Suprapubic skin (tissue), 4 donors: ENCODE data around the gene NRG4. TPM values are rescaled to one million over a fixed set of nuclear protein-coding genes. Genes with fewer than 3 reads are reported as not detected.
"Not testable (repeated sequence)": the region's sequence is repeated elsewhere in the genome, so short reads cannot be mapped to it uniquely, and the experiment has no call there.

Experiments used
- DNase-seq, 2 donors: peaks; one replicate each; pipeline ENCODE4 v3.0.0-alpha.2; 2019; ENCODE audit warnings: low spot score in 2 of 2
- H3K27ac ChIP-seq: fragments of 200-600 bp; sonication (generic); one replicate; pipeline ENCODE4 v1.5.1; 2019
- H3K27me3 ChIP-seq: fragments of 200-600 bp; sonication (generic); one replicate; pipeline ENCODE4 v1.5.1; 2019
- H3K36me3 ChIP-seq: fragments of 200-600 bp; sonication (generic); one replicate; pipeline ENCODE4 v1.5.1; 2019
- H3K4me1 ChIP-seq: fragments of 200-600 bp; sonication (generic); one replicate; pipeline ENCODE4 v1.5.1; 2019
- H3K4me3 ChIP-seq: fragments of 200-600 bp; sonication (generic); one replicate; pipeline ENCODE4 v1.5.1; 2019; ENCODE audit warnings: mild to moderate bottlenecking
- H3K9me3 ChIP-seq: fragments of 200-600 bp; sonication (generic); one replicate; pipeline ENCODE4 v1.5.1; 2019
- EP300 ChIP-seq: sonication (generic); formaldehyde crosslinking; IDR thresholded peaks from one replicate; pipeline ENCODE4 v1.6.1; 2017; ENCODE audit warnings: antibody characterized with exemption
- POLR2A ChIP-seq, 2 donors: fragments of 450-650 bp; IDR thresholded peaks; one replicate each; pipeline ENCODE4 v1.6.1; 2017; ENCODE audit warnings: antibody characterized with exemption in 2 of 2, mild to moderate bottlenecking in 2 of 2, moderate library complexity in 2 of 2
- POLR2AphosphoS5 ChIP-seq, 3 donors: sonication (generic); formaldehyde crosslinking; IDR thresholded peaks; one replicate each; pipeline ENCODE4 v1.6.1; 2017; ENCODE audit warnings: antibody characterized with exemption in 3 of 3
- WGBS: methylation state at CpG from one replicate; pipeline ENCODE4 v1.1.5; 2018; 5-methylcytosine and 5-hydroxymethylcytosine counted together
- total RNA-seq, 4 donors: library from RNA; depleted of rRNA; stranded (reverse); fragments of >200 nt; gene quantifications; one replicate each; pipeline ENCODE4 v1.1.0, GENCODE V29; 2016
- TF ChIP-seq, protein P1 (sequence below), 2 donors: fragments of 200-600 bp in 1 of 2; fragments of 450-650 bp in 1 of 2; sonication (generic) in 1 of 2; IDR thresholded peaks; one replicate each; pipeline ENCODE4 v1.5.1; 2016 to 2019; ENCODE audit warnings: antibody characterized with exemption in 2 of 2, mild to moderate bottlenecking in 1 of 2, moderate library complexity in 1 of 2

The NRG4 gene
- total RNA-seq, 4 donors from 2014 or later, result 0.17 to 4.6 (median 2.9) TPM

DNA sequence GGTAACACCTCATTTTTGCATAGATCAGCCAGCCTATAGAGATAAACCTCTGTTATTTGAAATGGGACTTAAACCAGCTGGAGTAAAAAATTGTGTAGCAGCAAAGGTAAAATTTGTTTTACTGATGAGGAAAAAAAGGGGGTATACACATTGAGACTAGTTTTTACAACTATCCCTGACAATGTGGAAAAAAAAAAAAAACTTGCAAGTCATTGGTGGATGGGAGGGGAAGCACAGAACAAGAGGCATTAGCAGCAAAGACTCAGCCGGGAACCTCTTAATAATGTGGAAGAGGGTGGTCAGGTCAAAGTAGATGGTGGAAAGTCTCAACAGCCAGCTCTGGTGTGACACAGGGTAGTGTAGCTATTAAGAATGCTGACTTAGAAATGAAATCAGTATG is 94.1 kb downstream of the NRG4 start:
- H3K36me3 ChIP-seq, result peaks cover 27% of the 10 kb centered on the region
- DNase-seq, result no peak
- no peaks in the 10 kb centered on the region for H3K9me3 ChIP-seq
- H3K27me3 ChIP-seq, result no peaks in the 10 kb centered on the region
- TF ChIP-seq POLR2AphosphoS5 (IDR thresholded peaks at IDR 0.05), result no peak
- H3K4me3 ChIP-seq, result no peak overlapping the region
- H3K27ac ChIP-seq, result no peak overlapping the region
- peaks cover 14% of the 10 kb centered on the region for H3K4me1 ChIP-seq
- 91% methylated on average over 1 of the region's 1 CpG for WGBS

DNA sequence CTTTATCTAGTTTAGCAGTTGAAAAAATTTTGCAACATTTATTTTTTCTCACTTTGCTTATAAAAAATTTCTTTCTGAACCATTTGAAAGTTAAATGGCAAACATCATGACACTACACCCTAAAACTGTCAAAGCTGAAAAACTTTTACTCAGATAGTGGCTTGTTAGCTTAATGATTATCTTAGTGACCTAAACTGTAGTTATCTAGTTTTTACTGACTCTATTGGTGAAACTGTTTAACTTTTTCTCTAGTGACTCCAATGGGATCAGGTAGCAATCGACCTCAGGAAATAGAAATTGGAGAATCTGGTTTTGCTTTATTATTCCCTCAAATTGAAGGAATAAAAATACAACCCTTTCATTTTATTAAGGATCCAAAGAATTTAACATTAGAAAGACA is 95.2 kb downstream of the NRG4 start:
- Histone ChIP-seq H3K27me3 (no peaks in the 10 kb centered on the region), H3K9me3 (no peaks in the 10 kb centered on the region), H3K4me3 (no peak overlapping the region), H3K36me3 (peaks cover 32% of the 10 kb centered on the region), H3K4me1 (peaks cover 5% of the 10 kb centered on the region), H3K27ac (no peak overlapping the region)
- no peak for DNase-seq
- TF ChIP-seq POLR2AphosphoS5 (IDR thresholded peaks at IDR 0.05) (no peak), POLR2A (IDR thresholded peaks at IDR 0.05) (no peak), EP300 (no peak)
- TF ChIP-seq, protein P1, sequence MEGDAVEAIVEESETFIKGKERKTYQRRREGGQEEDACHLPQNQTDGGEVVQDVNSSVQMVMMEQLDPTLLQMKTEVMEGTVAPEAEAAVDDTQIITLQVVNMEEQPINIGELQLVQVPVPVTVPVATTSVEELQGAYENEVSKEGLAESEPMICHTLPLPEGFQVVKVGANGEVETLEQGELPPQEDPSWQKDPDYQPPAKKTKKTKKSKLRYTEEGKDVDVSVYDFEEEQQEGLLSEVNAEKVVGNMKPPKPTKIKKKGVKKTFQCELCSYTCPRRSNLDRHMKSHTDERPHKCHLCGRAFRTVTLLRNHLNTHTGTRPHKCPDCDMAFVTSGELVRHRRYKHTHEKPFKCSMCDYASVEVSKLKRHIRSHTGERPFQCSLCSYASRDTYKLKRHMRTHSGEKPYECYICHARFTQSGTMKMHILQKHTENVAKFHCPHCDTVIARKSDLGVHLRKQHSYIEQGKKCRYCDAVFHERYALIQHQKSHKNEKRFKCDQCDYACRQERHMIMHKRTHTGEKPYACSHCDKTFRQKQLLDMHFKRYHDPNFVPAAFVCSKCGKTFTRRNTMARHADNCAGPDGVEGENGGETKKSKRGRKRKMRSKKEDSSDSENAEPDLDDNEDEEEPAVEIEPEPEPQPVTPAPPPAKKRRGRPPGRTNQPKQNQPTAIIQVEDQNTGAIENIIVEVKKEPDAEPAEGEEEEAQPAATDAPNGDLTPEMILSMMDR (IDR thresholded peaks at IDR 0.05), result no peak
- 96% methylated on average over 1 of the region's 1 CpG for WGBS

DNA sequence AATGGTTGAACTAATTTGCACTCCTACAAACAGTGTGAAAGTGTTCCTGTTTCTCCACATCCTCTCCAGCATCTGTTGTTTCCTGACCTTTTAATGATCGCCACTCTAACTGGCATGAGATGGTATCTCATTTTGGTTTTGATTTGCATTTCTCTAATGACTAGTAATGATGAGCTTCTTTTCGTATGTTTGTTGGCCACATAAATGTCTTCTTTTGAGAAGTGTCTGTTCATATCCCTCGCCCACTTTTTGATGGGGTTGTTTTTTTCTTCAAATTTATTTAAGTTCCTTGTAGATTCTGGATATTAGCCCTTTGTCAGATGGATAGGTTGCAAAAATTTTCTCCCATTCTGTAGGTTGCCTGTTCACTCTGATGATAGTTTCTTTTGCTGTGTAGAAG is 101.9 kb downstream of the NRG4 start:
- H3K27ac ChIP-seq, H3K4me3 ChIP-seq, H3K27me3 ChIP-seq, H3K9me3 ChIP-seq, DNase-seq, H3K4me1 ChIP-seq: not testable (repeated sequence)
- WGBS, result 91% methylated on average over 3 of the region's 3 CpGs
- peaks cover 27% of the 10 kb centered on the region for H3K36me3 ChIP-seq

DNA sequence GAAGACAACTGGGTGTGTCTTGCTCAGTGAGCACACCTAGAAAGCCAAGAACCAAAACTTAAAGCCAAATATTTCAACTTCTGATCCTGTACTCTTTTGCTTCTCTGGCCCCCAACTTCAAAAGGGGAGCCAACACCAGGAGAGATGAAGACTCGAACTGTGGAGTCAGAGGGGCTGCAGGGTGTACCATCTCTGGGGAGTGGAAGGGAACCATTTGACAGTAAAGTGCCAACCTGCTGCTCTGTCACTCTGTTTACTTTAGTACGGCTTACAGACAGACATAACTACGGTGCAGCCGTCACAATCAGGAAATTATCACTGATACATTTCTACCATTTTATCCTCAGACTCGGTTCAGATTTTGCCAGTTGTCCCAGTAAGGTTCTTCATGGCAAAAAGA is 107.0 kb downstream of the NRG4 start:
- WGBS, result 72% methylated on average over 5 of the region's 5 CpGs

DNA sequence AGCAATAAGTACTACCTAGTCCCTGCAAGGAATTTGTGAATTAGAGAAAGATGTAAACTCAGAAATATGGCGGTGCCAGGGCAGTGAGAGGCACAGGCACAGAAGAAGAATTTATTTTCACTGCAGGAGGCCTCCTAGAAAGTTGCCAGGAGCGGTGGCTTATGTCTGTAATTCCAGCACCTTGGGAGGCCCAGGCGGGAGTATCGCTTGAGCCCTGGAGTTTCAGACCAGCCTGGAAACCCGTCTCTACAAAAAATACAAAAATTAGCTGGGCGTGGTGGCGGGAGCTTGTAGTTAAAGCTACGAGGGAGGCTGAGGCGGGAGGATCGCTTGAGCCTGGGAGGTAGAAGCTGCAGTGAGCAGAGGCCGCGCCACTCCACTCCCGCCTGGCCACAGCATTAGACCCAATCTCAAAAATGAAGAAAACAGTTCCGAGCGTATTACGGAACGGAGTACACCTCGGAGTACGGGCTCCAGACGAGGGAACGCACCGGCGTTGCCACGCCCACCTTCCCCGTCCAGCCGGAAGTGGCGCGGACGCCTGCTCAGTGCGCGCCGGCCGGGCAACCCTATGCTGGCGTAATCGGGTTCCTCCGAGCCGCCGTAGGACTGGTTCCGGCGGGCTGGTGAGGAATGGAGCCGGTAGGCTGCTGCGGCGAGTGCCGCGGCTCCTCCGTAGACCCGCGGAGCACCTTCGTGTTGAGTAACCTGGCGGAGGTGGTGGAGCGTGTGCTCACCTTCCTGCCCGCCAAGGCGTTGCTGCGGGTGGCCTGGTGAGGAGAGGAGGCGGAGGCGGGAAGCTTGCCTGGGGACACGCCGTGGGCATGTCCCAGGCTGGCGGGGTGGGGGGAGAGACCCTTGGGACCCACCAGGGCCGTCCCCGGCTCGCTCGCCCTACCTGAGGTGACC is 108.6 kb downstream of the NRG4 start, which contains the start of gene FBXO22:
FBXO22 (plus strand) TSS at position 548 of the 909 bp plus-strand sequence; CDS start at position 634, 86 bp downstream.
- DNase-seq, result peak; percentile 92 to 94
- no peaks in the 10 kb centered on the region for H3K9me3 ChIP-seq
- TF ChIP-seq, protein P1 (IDR thresholded peaks at IDR 0.05), result no peak
- TF ChIP-seq POLR2AphosphoS5 (IDR thresholded peaks at IDR 0.05), result peak in 2 of 3 donors; percentile 76 to 96
- TF ChIP-seq POLR2A (IDR thresholded peaks at IDR 0.05), result peak in 1 of 2 donors; percentile 63
- no peak for TF ChIP-seq EP300
- H3K27me3 ChIP-seq, result no peaks in the 10 kb centered on the region
- H3K36me3 ChIP-seq, result peaks cover 11% of the 10 kb centered on the region
- H3K4me1 ChIP-seq, result peaks cover 17% of the 10 kb centered on the region
- 5% methylated on average over 27 of the region's 63 CpGs for WGBS
- H3K4me3 ChIP-seq, result peak within 1 kb of the TSS; percentile 97
- H3K27ac ChIP-seq, result peak within 1 kb of the TSS; percentile 92

More for the DNA sequence above, 107.0 kb downstream of the NRG4 start:
- H3K27me3 ChIP-seq, result no peaks in the 10 kb centered on the region
- peaks cover 6% of the 10 kb centered on the region for H3K36me3 ChIP-seq
- H3K4me1 ChIP-seq, result peaks cover 17% of the 10 kb centered on the region
- no peak for TF ChIP-seq EP300
- TF ChIP-seq, protein P1 (IDR thresholded peaks at IDR 0.05), result no peak
- TF ChIP-seq POLR2AphosphoS5 (IDR thresholded peaks at IDR 0.05), result no peak
- TF ChIP-seq POLR2A (IDR thresholded peaks at IDR 0.05), result no peak
- DNase-seq, result no peak
- no peak overlapping the region for H3K27ac ChIP-seq
- H3K4me3 ChIP-seq, result peak overlapping the region; percentile 97
- no peaks in the 10 kb centered on the region for H3K9me3 ChIP-seq

DNA sequence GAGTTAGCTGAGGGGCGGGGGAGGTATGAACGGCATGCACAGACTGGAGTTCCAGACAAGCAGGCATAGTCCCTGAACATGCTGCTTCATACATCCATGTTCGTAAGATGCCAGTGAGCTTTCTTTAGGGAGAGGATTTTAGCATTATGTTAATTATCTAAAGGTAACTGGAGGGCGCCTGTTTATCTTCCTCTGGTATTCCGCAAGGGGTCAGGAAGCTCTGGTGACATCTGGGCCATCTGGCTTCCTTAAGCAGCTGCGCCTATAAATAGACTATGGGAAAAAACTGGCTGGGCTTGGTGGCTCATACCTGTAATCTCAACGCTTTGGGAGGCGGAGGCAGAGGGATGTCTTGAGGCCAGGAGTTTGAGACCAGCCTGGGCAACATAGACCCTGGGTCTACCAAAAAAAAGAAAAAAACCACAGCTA is 110.1 kb downstream of the NRG4 start:
- Histone ChIP-seq H3K4me1 (peaks cover 17% of the 10 kb centered on the region), H3K27ac (no peak overlapping the region), H3K27me3 (no peaks in the 10 kb centered on the region), H3K4me3 (no peak overlapping the region), H3K9me3 (no peaks in the 10 kb centered on the region), H3K36me3 (peaks cover 7% of the 10 kb centered on the region)
- DNase-seq, result no peak
- TF ChIP-seq POLR2A (IDR thresholded peaks at IDR 0.05), result no peak
- TF ChIP-seq, protein P1 (IDR thresholded peaks at IDR 0.05), result no peak
- no peak for TF ChIP-seq POLR2AphosphoS5 (IDR thresholded peaks at IDR 0.05)
- no peak for TF ChIP-seq EP300
- 38% methylated on average over 8 of the region's 8 CpGs for WGBS
